ENCODE measurements around the gene RASA2.

RASA2 gene

GRCh38 chr3:141661229-141662196 lies 174.7 kb downstream of the RASA2 start:
- in situ Hi-C loops (cut with HindIII; ENCODE audit: low sequenced_read_pairs), result no loop called here

GRCh38 chr3:141663993-141664392 lies 177.2 kb downstream of the RASA2 start:
- in situ Hi-C loops (cut with HindIII; ENCODE audit: low sequenced_read_pairs), result no loop called here

Measured in endothelial cell of hepatic sinusoid (primary cell).